Endothelial cell of umbilical vein (primary cell): ENCODE data around the gene RBM47. TPM values are rescaled to one million over a fixed set of nuclear protein-coding genes. Genes with fewer than 3 reads are reported as not detected.

ENCODE experiments used
- BruUV-seq: library from RNA; stranded (reverse); fragments of 400-500 nt; replicated peaks from 2 replicates; lab custom pipeline; 2021; lab: Mats Ljungman, UMichigan
- CTCF ChIA-PET: fragments of 300-600, 350-600 bp; sonication (Branson Sonifier 250); formaldehyde crosslinking; loops from one replicate; lab custom pipeline; 2021; ENCODE audit warnings: antibody characterized with exemption, inconsistent platforms; lab: Charles Lee
- POLR2A ChIA-PET: fragments of 300-600, 350-600 bp; sonication (Branson Sonifier 250); formaldehyde crosslinking; loops from one replicate; lab custom pipeline; 2021; ENCODE audit warnings: antibody characterized with exemption, inconsistent platforms; lab: Charles Lee
- DNase-seq: peaks from one replicate; pipeline ENCODE4 v3.0.0-alpha.2; 2011; ENCODE audit warnings: low read depth, low spot score
- FAIRE-seq: peaks from 2 replicates; lab custom pipeline; 2011; peaks lifted over from hg19 to GRCh38; lab: Jason Lieb, UNC
- H2AFZ ChIP-seq: 2 replicates; pipeline ENCODE4 v1.6.0; 2012; ENCODE audit warnings: low read depth, low read length, control low read depth, inconsistent platforms
- H3K27ac ChIP-seq: 2 replicates; pipeline ENCODE4 v1.5.1; 2011; ENCODE audit warnings: low read depth, mild to moderate bottlenecking, control low read depth, low read length, moderate library complexity; ENCODE audit not compliant: insufficient read depth
- H3K27me3 ChIP-seq, 2 experiments: 2 replicates each; pipeline versions ENCODE4 v1.6.0 to v1.6.1; 2011; ENCODE audit warnings: low read length in 2 of 2, mixed read lengths in 1 of 2; ENCODE audit not compliant: control insufficient read depth in 2 of 2, insufficient read depth in 2 of 2
- H3K36me3 ChIP-seq, 2 experiments: 2 replicates in 1 of 2; 3 replicates in 1 of 2; pipeline ENCODE4 v1.5.1; 2011; ENCODE audit warnings: low read length in 2 of 2, mild to moderate bottlenecking in 1 of 2, moderate library complexity in 1 of 2; ENCODE audit not compliant: control insufficient read depth in 2 of 2, insufficient read depth in 2 of 2; ENCODE audit errors: extremely low read depth in 1 of 2
- H3K4me1 ChIP-seq: 3 replicates; pipeline ENCODE4 v1.5.1; 2011; ENCODE audit warnings: mild to moderate bottlenecking, low read length; ENCODE audit not compliant: control insufficient read depth, insufficient read depth; ENCODE audit errors: extremely low read depth
- H3K4me2 ChIP-seq: 2 replicates; pipeline ENCODE4 v1.6.1; 2011; ENCODE audit warnings: low read length, control low read depth, mixed read lengths; ENCODE audit not compliant: insufficient read depth
- H3K4me3 ChIP-seq, 3 experiments: fragments of 200-600 bp in 1 of 3; sonication (generic), shearing (Covaris generic) in 1 of 3; replicated peaks in 1 of 3; 2 replicates each; pipeline ENCODE4 v1.5.1; 2011 to 2016; ENCODE audit warnings: control low read depth in 3 of 3, low read length in 3 of 3, mild to moderate bottlenecking in 2 of 3, inconsistent platforms in 1 of 3, low read depth in 1 of 3, moderate library complexity in 1 of 3; ENCODE audit not compliant: insufficient read depth in 1 of 3
- H3K79me2 ChIP-seq: 2 replicates; pipeline ENCODE4 v1.6.0; 2012; ENCODE audit warnings: low read length, inconsistent platforms; ENCODE audit not compliant: control insufficient read depth, insufficient read depth
- H3K9ac ChIP-seq: replicated peaks from 2 replicates; pipeline ENCODE3; 2011; ENCODE audit warnings: low read length, control low read depth; ENCODE audit not compliant: insufficient read depth; ENCODE audit errors: extremely low read depth
- H3K9me1 ChIP-seq: replicated peaks from 3 replicates; pipeline ENCODE4 v1.6.0; 2011; ENCODE audit warnings: mild to moderate bottlenecking, low read length; ENCODE audit not compliant: control insufficient read depth, insufficient read depth; ENCODE audit errors: extremely low read depth
- H3K9me3 ChIP-seq: replicated peaks from 2 replicates; pipeline ENCODE4 v1.5.1; 2012; ENCODE audit warnings: low read length, inconsistent platforms; ENCODE audit not compliant: control insufficient read depth, insufficient read depth
- H4K20me1 ChIP-seq: replicated peaks from 2 replicates; pipeline ENCODE3; 2011; ENCODE audit warnings: mild to moderate bottlenecking, low read length; ENCODE audit not compliant: control insufficient read depth, insufficient read depth; ENCODE audit errors: extremely low read depth
- CTCF ChIP-seq, 2 donors: IDR thresholded peaks; 1 replicate in 1 of 2; 2 replicates in 1 of 2; pipeline ENCODE4 v1.5.1; 2011; ENCODE audit warnings: low read length in 2 of 2, mild to moderate bottlenecking in 2 of 2, moderate library complexity in 2 of 2, control low read depth in 1 of 2, inconsistent platforms in 1 of 2, low read depth in 1 of 2; ENCODE audit not compliant: insufficient read depth in 1 of 2; ENCODE audit errors: extremely low read depth in 1 of 2
- EZH2 ChIP-seq: IDR thresholded peaks from 2 replicates; pipeline ENCODE4 v1.6.1; 2012; ENCODE audit warnings: borderline replicate concordance, low read depth, mild to moderate bottlenecking, moderate library complexity, low read length, inconsistent platforms; ENCODE audit not compliant: severe bottlenecking
- FOS ChIP-seq: IDR thresholded peaks from 2 replicates; pipeline ENCODE4 v1.6.1; 2011; ENCODE audit warnings: mild to moderate bottlenecking, low read length, moderate library complexity, borderline replicate concordance; ENCODE audit not compliant: insufficient read depth
- JUN ChIP-seq: IDR thresholded peaks from 2 replicates; pipeline ENCODE4 v1.6.1; 2011; ENCODE audit warnings: borderline replicate concordance, low read depth; ENCODE audit not compliant: insufficient read length, insufficient read depth
- MAX ChIP-seq: IDR thresholded peaks from 2 replicates; pipeline ENCODE4 v1.6.1; 2011; ENCODE audit not compliant: insufficient read depth, insufficient read length
- MYC ChIP-seq: IDR thresholded peaks from one replicate; pipeline ENCODE4 v1.6.1; 2011; ENCODE audit warnings: mild to moderate bottlenecking, low read depth, low read length
- POLR2A ChIP-seq: IDR thresholded peaks from 2 replicates; pipeline ENCODE4 v1.6.1; 2012; ENCODE audit warnings: low read depth, mild to moderate bottlenecking, control low read depth, low read length
- POLR2AphosphoS5 ChIP-seq: IDR thresholded peaks from 2 replicates; pipeline ENCODE4 v1.6.1; 2012; ENCODE audit warnings: low read depth, mild to moderate bottlenecking, control low read depth, low read length, moderate library complexity; ENCODE audit not compliant: insufficient read depth
- dilution Hi-C: fragments of 300-500 bp; cut with MboI; formaldehyde crosslinking; loops from one replicate; pipeline ENCODE4 v1.15.0; 2019; ENCODE audit warnings: low sequenced_read_pairs; ENCODE audit not compliant: extremely low pct_ligation_motif_present
- intact Hi-C: fragments of 100-400 bp; cut with micrococcal nuclease; formaldehyde crosslinking; loops from one replicate; pipeline ENCODE4 v1.10.0; 2022
- polyA plus RNA-seq, 4 experiments: library from polyadenylated mRNA; depleted of rRNA in 3 of 4; stranded (reverse) in 3 of 4; unstranded in 1 of 4; fragments of >200 nt; gene quantifications; 2 replicates each; pipeline versions ENCODE4 v1.2.1 to v1.2.3, GENCODE V29; 2011 to 2012; ENCODE audit warnings: missing spikeins in 1 of 4
- total RNA-seq: library from RNA; stranded (reverse); gene quantifications from 2 replicates; pipeline ENCODE4 v1.2.3, GENCODE V29; 2021

RBM47 gene
- total and polyA plus RNA-seq, 2 donors (not counting 3 experiments of a cell fraction or from before 2014, with no cell fraction given): not detected

- FAIRE-seq (no peak), DNase-seq (no peak)
- H3K9me1 ChIP-seq: no peaks in the 10 kb centered on the region
- no TSS peak for BruUV-seq
- ChIA-PET CTCF (interaction anchor here (1.4 kb wide), 1 partner anchor 11 kb away, joined by 4 read pairs; no protein-coding TSS in a partner anchor), POLR2A (no interaction called here)
- no peaks in the 10 kb centered on the region for H4K20me1 ChIP-seq
- H3K4me1 ChIP-seq: no peaks in the 10 kb centered on the region
- H2AFZ ChIP-seq: no peak overlapping the region
- intact Hi-C loops (no loop called here), dilution Hi-C loops (no loop called here)
- H3K4me3 ChIP-seq: no peak overlapping the region
- H3K4me2 ChIP-seq: no peak overlapping the region
- no peak overlapping the region for H3K9ac ChIP-seq
- no peaks in the 10 kb centered on the region for H3K36me3 ChIP-seq
- H3K9me3 ChIP-seq: no peaks in the 10 kb centered on the region
- no peaks in the 10 kb centered on the region for H3K79me2 ChIP-seq
- no peaks in the 10 kb centered on the region for H3K27me3 ChIP-seq
- TF ChIP-seq MAX (no peak), EZH2 (no peak), MYC (no peak), FOS (no peak), POLR2A (no peak), POLR2AphosphoS5 (no peak), JUN (no peak), CTCF (IDR thresholded peaks at IDR 0.05; ENCODE audit: extremely low read depth in 1 of 2, insufficient read depth in 1 of 2, low read depth in 1 of 2, low read length in 2 of 2) (no peak)
- H3K27ac ChIP-seq: no peak overlapping the region
These were observed 32.1 kb upstream of the RBM47 start for GRCh38 chr4:40661803-40662202.
